GM12878 (cell line): Measurements from ENCODE around the gene PRKCB. TPM values are rescaled to one million over a fixed set of nuclear protein-coding genes. Genes with fewer than 3 reads are reported as not detected.
A peak's percentile ranks its signal among the peaks of the same experiment; 100 is the strongest.

Source experiments
- ATAC-seq: fragments of 200-7000 bp; cut with Tn5 transposase; 3 replicates; pipeline ENCODE4 v1.9.1; 2020; ENCODE audit warnings: mild to moderate bottlenecking, moderate library complexity
- BruUV-seq: library from RNA; stranded (reverse); fragments of 400-500 nt; replicated peaks from 2 replicates; lab custom pipeline; 2021; lab: Mats Ljungman, UMichigan
- CTCF ChIA-PET: fragments of 300-600 bp; sonication (Branson Sonifier 250); formaldehyde crosslinking; extraction: SDS; loops from one replicate; lab custom pipeline; 2021; ENCODE audit warnings: inconsistent platforms; lab: Yijun Ruan, JAX
- POLR2A ChIA-PET: fragments of 350-600 bp; formaldehyde crosslinking; extraction: SDS; loops from one replicate; lab custom pipeline; 2021; ENCODE audit warnings: inconsistent platforms; lab: Charles Lee
- RAD21 ChIA-PET: fragments of 300-600 bp; sonication (Branson Sonifier 250); formaldehyde crosslinking; loops from one replicate; lab custom pipeline; 2023; ENCODE audit warnings: antibody characterized with exemption; ENCODE audit not compliant: unreplicated experiment; lab: Charles Lee
- SMC1A ChIA-PET: fragments of 300-600 bp; sonication (Branson Sonifier 250); formaldehyde crosslinking; loops from one replicate; lab custom pipeline; 2023; ENCODE audit not compliant: unreplicated experiment, uncharacterized antibody; lab: Charles Lee
- DNase-seq: peaks from one replicate; pipeline ENCODE4 v3.0.0-alpha.2; 2011; ENCODE audit warnings: low read depth, low spot score
- FAIRE-seq: peaks from 3 replicates; lab custom pipeline; 2011; peaks lifted over from hg19 to GRCh38; lab: Jason Lieb, UNC
- H2AFZ ChIP-seq: 2 replicates; pipeline ENCODE4 v1.6.0; 2011; ENCODE audit warnings: low read depth, low read length, control low read depth; ENCODE audit not compliant: control insufficient read depth
- H3K27ac ChIP-seq: 2 replicates; pipeline ENCODE4 v1.5.1; 2011; ENCODE audit warnings: control low read depth; ENCODE audit not compliant: control insufficient read depth, insufficient read depth
- H3K27me3 ChIP-seq, 2 experiments: replicated peaks in 1 of 2; 2 replicates each; pipeline versions ENCODE4 v1.6.0 to v1.6.1; 2011; ENCODE audit warnings: low read length in 1 of 2; ENCODE audit not compliant: control insufficient read depth in 2 of 2, insufficient read depth in 2 of 2
- H3K36me3 ChIP-seq, 2 experiments: 2 replicates each; pipeline ENCODE4 v1.5.1; 2011; ENCODE audit warnings: low read length in 1 of 2; ENCODE audit not compliant: control insufficient read depth in 2 of 2, insufficient read depth in 2 of 2
- H3K4me1 ChIP-seq: 2 replicates; pipeline ENCODE4 v1.6.1; 2011; ENCODE audit warnings: mild to moderate bottlenecking, low read length, moderate library complexity, mixed read lengths; ENCODE audit not compliant: control insufficient read depth, insufficient read depth
- H3K4me2 ChIP-seq: 2 replicates; pipeline ENCODE4 v1.6.0; 2011; ENCODE audit warnings: control low read depth; ENCODE audit not compliant: control insufficient read depth, insufficient read depth
- H3K4me3 ChIP-seq: fragments of 200-600 bp; sonication (generic); 2 replicates; pipeline ENCODE4 v1.5.1; 2016
- H3K79me2 ChIP-seq: 2 replicates; pipeline ENCODE4 v1.6.0; 2011; ENCODE audit warnings: low read length; ENCODE audit not compliant: control insufficient read depth, insufficient read depth
- H3K9ac ChIP-seq: 2 replicates; pipeline ENCODE4 v1.8.0; 2011; ENCODE audit warnings: low read length, control low read depth, mixed read lengths; ENCODE audit not compliant: control insufficient read depth, insufficient read depth
- H3K9me3 ChIP-seq: replicated peaks from 3 replicates; pipeline ENCODE4 v1.5.1; 2011; ENCODE audit warnings: mild to moderate bottlenecking, low read length; ENCODE audit not compliant: control insufficient read depth, insufficient read depth
- H4K20me1 ChIP-seq: 2 replicates; pipeline ENCODE4 v1.6.0; 2011; ENCODE audit not compliant: control insufficient read depth, insufficient read depth
- EED ChIP-seq: sonication (generic); IDR thresholded peaks from 2 replicates; pipeline ENCODE4 v1.6.1; 2016; ENCODE audit warnings: antibody characterized with exemption, low read depth
- SPI1 ChIP-seq: IDR thresholded peaks from 2 replicates; pipeline ENCODE4 v1.6.1; 2011; ENCODE audit warnings: low read depth, mild to moderate bottlenecking, low read length, moderate library complexity, borderline replicate concordance; ENCODE audit not compliant: insufficient read depth
- SRF ChIP-seq, 2 experiments: IDR thresholded peaks; 2 replicates each; pipeline ENCODE4 v1.6.1; 2011; ENCODE audit warnings: low read depth in 2 of 2, low read length in 2 of 2, mild to moderate bottlenecking in 1 of 2, moderate library complexity in 1 of 2
- WGBS: methylation state at CpG from one replicate; pipeline ENCODE4 v1.1.6; 2016; ENCODE audit warnings: low lambda C conversion rate; ENCODE audit not compliant: insufficient replicate concordance, insufficient coverage; ENCODE audit errors: missing lambda C conversion rate; 5-methylcytosine and 5-hydroxymethylcytosine counted together
- in situ Hi-C: fragments of 300-500 bp; cut with MboI; formaldehyde crosslinking; loops from 9 replicates; pipeline ENCODE4 v1.14.3; 2018; ENCODE audit warnings: mixed read lengths
- intact Hi-C: fragments of 100-400 bp; cut with micrococcal nuclease; formaldehyde crosslinking; loops from one replicate; pipeline ENCODE4 v1.14.2; 2022; ENCODE audit not compliant: unreplicated experiment
- polyA plus RNA-seq, 11 experiments: library from polyadenylated mRNA; depleted of rRNA in 4 of 11; unstranded in 6 of 11; stranded (reverse) in 5 of 11; fragments of >200 nt; fragmentation: Nextera tagmentation in 4 of 11; fragmentation: Illumina TruSeq in 1 of 11; extraction: Ambion mirVana in 4 of 11; extraction: Trizol in 1 of 11; gene quantifications; 1 replicate in 1 of 11; 2 replicates in 10 of 11; pipeline versions ENCODE4 v1.2.1 to v1.2.3, GENCODE V29; 2011 to 2016; ENCODE audit warnings: inconsistent platforms in 2 of 11, missing spikeins in 2 of 11, low read depth in 1 of 11
- total RNA-seq, 4 experiments: library from RNA; depleted of rRNA in 3 of 4; stranded (reverse); fragments of >200 nt in 3 of 4; fragmentation: Illumina TruSeq in 1 of 4; extraction: Trizol in 1 of 4; gene quantifications; 2 replicates each; pipeline versions ENCODE4 v1.2.1 to v1.2.3, GENCODE V29; 2013 to 2021
- TF ChIP-seq, protein P1 (sequence below): fragments of 450-650 bp; IDR thresholded peaks from 2 replicates; pipeline ENCODE4 v1.6.1; 2017; ENCODE audit warnings: low read depth, mild to moderate bottlenecking, moderate library complexity

PRKCB gene
- total and polyA plus RNA-seq, 10 of the 15 experiments (the other 5 are each of a cell fraction or from before 2014, with no cell fraction given) = 21.4 to 158 (median 97.3) TPM

DNA sequence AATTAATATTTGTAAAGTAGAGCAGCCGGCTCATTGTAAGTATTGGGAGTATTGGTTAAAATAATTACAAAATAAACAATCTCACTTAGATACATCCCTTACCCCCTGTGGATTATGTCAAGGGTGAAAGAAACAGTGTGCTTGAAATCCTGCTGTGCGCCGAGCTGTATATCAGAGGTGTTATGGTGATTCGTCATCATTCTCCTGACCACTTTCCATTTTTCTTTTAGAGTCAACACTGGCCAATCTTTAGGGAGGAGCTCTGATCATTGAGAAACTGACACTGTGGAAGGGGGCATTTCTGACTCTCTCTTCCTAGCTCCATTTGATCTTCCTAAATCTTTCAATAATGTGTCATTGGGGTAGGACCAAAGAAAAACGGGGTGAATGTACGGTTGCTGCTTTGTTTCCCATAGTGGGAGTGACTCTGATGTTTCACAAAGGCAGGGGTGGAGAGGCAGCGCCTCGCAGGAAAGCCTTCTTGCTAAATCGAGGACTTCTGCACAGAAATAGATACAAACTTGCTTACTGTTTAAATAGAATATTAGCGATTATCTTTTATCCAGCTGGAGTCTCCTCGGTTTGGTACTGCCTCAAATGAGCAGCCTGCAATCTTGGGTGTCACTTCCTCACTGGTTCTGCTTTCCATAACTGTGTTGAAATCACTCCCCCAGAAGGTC is 123.4 kb downstream of the PRKCB start:
- FAIRE-seq (no peak), DNase-seq (no peak), ATAC-seq (peak; percentile 71)
- Histone ChIP-seq H3K4me1 (peaks cover 18% of the 10 kb centered on the region), H3K27ac (0 out of 2 replicates have a peak overlapping the region, but pooled peaks have one; percentile 1), H4K20me1 (peaks cover 4% of the 10 kb centered on the region; the same call in 1 of the 2 replicates), H3K4me3 (peak overlapping the region; percentile 26; the same call in 1 of the 2 replicates), H3K9ac (peak overlapping the region; percentile 3; the same call in 1 of the 2 replicates), H3K79me2 (peaks cover 36% of the 10 kb centered on the region), H3K36me3 (peaks cover 3 to 14% of the 10 kb centered on the region in 2 experiments), H3K9me3 (no peaks in the 10 kb centered on the region), H2AFZ (no peak overlapping the region), H3K27me3 (no peaks in the 10 kb centered on the region), H3K4me2 (peak overlapping the region; percentile 1)
- TF ChIP-seq, protein P1, sequence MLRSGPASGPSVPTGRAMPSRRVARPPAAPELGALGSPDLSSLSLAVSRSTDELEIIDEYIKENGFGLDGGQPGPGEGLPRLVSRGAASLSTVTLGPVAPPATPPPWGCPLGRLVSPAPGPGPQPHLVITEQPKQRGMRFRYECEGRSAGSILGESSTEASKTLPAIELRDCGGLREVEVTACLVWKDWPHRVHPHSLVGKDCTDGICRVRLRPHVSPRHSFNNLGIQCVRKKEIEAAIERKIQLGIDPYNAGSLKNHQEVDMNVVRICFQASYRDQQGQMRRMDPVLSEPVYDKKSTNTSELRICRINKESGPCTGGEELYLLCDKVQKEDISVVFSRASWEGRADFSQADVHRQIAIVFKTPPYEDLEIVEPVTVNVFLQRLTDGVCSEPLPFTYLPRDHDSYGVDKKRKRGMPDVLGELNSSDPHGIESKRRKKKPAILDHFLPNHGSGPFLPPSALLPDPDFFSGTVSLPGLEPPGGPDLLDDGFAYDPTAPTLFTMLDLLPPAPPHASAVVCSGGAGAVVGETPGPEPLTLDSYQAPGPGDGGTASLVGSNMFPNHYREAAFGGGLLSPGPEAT = no peak
- TF ChIP-seq EED (0 out of 2 replicates have a peak, but pooled peaks have one; percentile 14), SRF (IDR thresholded peaks at IDR 0.05; ENCODE audit: low read depth in 2 of 2, low read length in 2 of 2) (0 out of 4 replicates have a peak, but pooled peaks of 1 of the 2 experiments have one; percentile 18), SPI1 (peak; percentile 78)
- ChIA-PET CTCF (interaction anchor here (0.6 to 2.3 kb wide), 5 partner anchors 9 to 155 kb away, joined by 3 to 9 read pairs (median 4); no protein-coding TSS in a partner anchor), RAD21 (interaction anchor here (0.9 to 1.4 kb wide), 5 partner anchors 14 to 155 kb away, joined by 3 to 5 read pairs (median 3); no protein-coding TSS in a partner anchor), SMC1A (interaction anchor here (0.8 to 2.1 kb wide), 6 partner anchors 24 to 156 kb away, joined by 3 to 7 read pairs (median 5); no protein-coding TSS in a partner anchor), POLR2A (interaction anchor here (0.6 to 1.5 kb wide), 4 partner anchors 10 to 179 kb away, joined by 3 read pairs; no protein-coding TSS in a partner anchor)
- WGBS = 47% methylated on average over 11 of the region's 11 CpGs
- no TSS peak for BruUV-seq
- intact Hi-C loops = no loop called here
- in situ Hi-C loops = no loop called here
